Stimulated activated CD4-positive, alpha-beta T cell treated with anti-CD3 and anti-CD28 coated beads, TNF-alpha, amount 100 ng/mL, for 4 hours (primary cell): ENCODE data around the gene POU6F2.
"Not testable (repeated sequence)": the region's sequence is repeated elsewhere in the genome, so short reads cannot be mapped to it uniquely, and the experiment has no call there.

ENCODE experiments used
- DNase-seq, 3 experiments: peaks; one replicate each; pipeline ENCODE4 v3.0.0-alpha.2; 2020; ENCODE audit warnings: low read depth in 3 of 3

Gene POU6F2

DNA sequence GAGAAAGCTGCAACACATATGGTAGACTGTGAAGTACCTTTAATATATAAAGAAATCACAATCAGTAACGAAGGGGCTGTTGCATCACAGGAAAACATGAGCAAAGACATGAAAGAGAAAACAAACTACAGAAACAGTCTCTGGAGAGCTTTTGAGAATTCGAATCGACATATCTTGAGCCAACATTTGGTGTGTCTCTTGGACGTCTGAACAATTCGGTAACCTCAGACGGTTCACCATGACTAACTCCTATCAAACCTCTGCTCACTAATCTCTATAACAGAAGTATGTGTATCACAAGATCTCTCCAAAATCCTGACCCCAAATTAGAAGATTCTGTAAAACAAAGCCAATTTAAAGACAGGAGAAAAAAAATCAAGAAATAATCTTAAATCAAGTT lies 326.5 kb downstream of the POU6F2 start:
- no peak for DNase-seq

DNA sequence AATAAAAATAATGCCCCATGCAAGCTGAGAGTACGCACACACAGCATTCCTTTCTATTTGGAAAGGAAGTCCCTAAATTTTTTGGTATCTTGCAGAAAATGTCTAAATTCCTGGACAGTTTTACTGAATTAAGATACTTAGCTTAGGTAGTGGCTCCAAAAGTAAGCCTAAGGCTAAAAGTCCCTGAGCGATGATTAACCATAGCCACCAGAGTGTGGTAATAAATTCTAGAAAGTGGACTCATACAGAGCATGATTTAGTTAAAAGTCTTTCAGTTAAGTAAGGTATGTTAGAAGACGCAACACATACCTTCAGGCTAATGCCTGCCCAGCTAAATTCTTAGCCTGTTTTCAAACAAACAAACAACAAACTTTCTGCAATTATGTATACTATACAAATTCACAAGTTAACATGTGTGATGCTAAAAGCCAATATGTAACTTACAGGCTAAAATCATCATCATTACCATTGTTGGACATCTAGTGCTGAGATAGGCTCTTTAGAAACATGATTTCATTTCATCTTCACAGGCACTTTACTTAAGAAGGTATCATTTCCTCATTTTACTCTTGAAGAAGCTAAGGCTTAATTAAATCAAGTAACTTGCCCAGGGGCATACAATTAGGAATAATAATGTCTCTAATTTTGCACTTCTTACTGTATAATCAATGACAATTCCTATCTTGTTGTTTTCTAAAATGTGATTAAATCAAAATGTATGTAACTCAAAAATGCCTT lies 327.1 kb downstream of the POU6F2 start:
- no peak for DNase-seq

DNA sequence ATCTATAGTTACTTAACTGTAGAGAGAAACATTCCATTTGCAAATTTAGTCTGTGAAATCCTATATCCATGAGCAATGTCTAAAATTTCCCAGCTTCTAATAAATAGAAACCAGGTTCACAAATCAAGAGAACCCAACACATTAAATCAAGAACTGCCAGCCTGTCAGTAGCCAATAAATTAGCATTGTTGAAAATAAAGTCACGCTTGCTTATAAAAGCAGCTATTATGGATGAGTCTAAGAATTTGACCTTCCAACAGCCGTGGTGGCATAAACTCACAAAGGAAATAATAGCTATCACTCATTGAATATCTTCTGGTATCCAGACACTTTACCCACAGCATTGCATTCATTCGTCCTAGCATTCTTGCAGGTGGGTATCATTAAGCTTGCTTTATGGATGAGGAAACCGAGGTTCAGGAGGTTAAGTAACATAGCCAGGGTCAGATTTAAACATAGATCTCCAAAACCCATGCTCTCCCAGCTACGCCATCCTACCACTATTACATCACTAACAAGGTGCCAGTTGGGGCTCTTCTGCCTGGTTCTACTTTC lies 328.4 kb downstream of the POU6F2 start:
- DNase-seq: no peak

DNA sequence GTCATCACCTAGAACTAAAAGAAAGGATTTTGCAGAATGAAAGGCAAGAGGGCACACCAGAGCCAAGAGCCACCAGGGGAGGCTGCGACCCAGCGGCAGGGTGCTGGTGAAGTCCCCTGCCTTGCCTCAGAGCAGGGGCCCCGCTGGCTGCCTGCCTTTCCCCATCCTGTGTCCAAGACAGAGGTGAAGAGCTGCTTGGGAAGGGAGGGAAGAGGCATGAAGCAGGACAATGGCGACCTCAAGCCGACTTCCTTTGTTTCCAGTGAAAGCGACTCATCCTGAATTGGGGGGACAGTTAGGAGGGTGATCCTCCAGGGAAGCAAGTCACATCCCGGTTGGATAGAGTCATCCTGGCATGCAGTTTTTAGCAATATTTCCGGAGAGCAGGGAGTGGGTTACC lies 333.0 kb downstream of the POU6F2 start:
- DNase-seq: no peak

DNA sequence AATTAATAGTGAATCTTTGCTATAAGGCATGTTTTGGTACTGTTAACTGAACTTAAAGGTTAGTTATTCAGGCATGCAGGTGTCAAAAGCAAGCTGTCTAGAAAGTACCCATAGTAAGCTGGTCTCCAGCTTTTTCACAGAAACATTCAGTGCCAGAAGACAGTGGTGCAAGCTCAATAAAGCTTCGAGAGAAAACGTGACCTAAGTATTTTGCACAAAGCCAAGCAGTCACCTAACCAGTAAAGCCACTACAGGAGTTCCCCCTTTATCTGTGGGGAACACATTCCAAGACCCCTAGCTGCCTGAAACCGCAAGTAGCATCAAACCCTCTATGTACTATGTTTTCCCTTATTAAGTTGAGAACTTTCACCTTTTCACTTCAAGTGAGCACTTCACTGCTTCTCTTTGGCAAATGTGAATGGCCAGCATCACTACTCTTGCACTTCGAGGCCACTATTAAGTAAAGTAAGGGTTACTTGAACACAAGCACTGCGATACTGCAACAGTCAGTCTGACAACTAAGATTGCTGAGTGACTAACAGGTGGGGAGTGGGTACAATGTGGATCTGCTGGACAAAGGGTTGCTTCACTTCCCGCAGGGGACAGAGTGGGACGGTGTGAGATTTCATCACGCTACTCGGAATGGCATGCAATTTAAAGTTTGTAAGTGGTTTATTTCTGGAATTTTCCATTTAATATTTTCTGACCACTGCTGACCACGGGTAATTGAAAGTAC lies 334.7 kb downstream of the POU6F2 start:
- DNase-seq: no peak

DNA sequence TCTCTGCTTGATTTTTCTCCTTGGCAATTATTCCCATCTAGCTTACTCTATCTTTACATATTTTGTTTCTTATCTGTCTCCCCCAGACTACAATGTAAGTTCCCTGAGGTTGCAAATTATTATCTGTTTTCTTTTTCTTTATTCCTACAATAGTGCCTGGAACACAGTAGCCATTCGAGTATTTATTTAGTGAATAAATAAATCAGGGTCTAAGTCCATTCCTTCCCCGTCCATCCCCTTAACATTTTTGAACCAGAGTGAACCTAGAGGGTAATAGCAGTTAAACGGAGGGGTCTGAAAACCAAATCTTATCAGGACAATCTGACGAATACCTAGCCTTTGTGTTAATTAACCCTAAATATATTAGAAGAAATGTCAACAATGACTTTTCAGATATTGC lies 335.7 kb downstream of the POU6F2 start:
- no peak for DNase-seq

DNA sequence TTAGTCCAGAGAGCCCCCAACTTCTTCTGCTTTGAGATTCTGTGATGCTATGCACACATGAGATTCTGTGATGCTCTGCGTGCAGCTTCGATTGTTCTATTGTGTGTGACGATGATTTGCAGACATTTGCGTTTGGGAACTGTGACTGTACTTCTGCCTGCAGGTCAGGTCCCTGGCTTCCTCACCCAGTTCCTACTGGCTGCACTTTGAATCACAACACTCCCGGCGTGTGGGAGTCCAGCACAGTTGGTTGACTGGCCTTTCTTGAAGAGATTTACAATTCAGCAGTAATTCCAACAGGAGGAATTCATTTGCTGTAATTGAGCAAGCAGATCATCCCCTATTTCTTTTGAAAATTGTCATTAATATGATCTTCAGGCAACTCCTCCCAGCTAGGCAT lies 336.3 kb downstream of the POU6F2 start:
- no peak for DNase-seq

DNA sequence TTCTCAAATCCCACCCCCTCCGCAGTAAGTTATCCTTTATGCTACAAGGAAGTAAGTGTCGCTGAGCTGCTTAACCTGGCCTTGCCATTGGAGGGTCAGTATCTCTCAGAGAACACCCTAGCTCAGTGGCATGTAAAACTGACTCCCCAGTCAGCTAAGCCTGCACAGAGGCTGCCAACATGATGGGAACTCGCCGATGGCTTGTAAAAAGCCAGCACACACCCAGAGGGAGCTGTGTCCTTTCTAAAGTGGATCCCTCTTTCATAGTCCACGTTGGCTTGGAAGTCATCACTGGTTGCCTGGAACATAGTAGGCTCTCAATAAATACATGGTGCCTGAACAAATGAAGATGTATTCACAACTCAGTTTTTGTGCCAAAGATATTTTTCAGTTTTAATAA lies 339.4 kb downstream of the POU6F2 start:
- DNase-seq: no peak

DNA sequence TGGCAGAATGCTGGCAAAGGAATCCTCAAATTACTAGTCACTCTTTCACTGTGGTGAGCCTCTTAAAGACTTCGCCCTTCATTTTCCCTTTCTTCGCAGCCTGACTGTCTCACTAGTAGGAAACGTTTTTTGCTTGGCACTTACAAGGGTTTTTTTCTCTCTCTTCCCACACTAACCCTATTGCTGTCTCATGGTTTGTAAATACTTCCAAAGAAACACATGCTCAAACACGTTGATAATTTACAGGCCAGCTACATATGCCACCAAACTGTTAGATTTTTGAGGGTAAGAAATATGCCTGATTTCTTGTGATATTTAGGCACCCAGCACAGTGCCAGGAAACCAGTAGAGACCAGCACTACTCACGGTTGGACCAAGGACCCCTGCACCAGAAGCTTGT lies 340.2 kb downstream of the POU6F2 start:
- no peak for DNase-seq

DNA sequence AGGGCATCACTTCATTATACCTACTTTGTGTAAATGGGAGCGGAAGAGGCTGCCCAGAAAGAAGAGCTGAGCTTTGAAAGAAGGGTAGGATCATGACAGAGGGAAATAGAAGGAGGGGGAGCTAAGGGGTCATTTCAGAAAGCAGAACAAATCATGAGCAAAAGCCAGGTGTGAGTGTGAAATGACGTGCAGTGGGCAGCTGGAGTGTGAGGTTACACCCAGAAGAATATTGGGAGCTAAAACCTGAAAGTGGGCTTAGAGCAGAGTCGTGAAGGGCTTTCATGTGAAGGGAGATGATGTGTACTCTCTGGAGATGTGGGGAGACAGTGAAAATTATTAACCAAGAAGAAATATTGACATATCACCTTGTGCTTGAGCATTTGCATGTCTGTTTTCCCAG lies 343.5 kb downstream of the POU6F2 start:
- no peak for DNase-seq

DNA sequence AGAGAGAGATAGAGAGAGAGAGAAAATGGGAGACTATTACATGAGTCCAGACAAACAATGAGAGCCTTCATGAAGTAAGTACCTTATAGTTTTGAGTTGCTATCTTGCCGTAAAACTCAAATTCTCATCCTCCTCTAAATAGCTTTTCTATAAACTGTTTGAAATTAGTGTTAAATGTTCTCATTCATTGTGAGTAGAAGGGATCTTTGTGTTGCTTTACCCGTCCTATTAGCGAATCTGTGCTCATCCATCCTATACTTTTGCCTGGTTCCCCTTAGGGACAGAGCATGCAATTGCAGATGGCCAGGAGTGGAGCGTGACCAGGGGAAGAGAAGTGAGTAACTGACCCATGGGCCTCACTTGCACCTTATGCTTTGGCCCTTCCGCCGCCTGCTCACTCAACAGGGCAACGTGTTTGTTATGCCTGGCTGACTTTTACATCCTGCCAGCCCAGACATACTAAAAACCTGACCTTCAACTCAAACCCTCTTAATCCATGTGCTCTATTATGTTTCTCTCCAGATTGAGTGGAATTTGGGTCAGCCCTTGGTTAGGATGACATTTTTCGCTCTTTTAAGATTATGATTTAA lies 344.3 kb downstream of the POU6F2 start:
- no peak for DNase-seq

DNA sequence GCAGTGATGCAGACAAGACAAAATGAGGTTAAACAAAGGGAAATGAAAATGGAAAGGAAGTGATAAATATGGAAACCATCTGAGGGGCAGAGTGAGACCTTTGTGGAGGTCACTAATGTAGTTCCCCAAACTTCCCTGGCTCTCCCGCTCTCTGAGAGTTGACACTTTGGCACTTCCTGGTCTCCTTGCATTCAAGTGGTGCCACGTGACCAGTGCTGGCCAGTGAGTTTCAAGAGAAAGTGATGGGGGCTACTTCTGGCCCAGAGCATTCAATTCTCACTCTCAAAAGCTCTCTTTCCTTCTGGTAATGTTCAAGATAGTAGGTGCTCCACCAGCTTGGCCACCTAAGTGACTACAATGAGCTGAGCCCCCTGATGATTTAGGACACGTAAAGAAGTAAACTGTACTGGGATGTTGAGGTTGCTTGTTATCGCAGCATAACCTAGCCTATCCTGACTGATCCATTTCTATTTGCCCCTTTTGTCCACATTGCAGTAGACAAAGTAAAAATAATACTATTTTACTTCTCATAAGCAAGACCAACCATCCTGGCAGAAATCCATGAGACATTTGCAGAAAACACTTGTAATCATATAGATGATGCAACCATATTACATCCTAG lies 346.5 kb downstream of the POU6F2 start:
- no peak for DNase-seq

DNA sequence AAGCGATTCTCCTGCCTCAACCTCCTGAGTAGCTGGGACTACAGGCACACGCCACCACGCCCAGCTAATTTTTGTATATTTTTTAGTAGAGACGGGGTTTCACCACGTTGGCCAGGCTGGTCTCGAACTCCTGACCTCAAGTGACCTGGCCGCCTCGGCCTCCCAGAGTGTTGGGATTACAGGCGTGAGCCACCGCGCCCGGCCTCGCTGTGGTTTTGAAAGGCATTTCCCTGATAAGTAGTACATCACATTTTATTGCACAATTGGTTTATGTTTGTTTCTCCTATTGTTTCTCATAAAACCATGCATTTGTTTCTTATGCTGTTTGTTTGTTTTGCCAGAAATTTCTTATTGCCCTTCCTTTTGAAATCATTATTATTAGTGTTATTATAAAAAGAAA lies 353.9 kb downstream of the POU6F2 start:
- not testable (repeated sequence) for DNase-seq

DNA sequence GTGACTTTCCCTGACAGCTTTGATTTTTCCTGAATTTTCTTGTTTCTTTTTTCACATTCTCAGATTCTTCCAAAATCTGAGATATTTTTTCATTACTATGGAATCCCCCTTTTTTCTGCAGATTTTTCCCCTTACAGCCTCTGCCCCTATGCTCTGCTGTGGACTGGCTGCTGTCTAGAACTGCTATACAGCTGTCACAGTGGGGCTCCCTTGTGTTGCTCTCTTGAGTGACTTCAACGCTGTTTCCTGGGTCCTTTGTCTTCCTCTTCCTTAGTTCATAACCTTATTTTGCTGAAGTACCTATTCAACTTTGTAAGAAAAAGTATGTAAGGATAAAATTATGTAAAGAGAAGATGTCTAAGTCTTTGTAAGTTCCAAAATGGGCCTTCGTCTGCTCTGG lies 354.4 kb downstream of the POU6F2 start:
- no peak for DNase-seq

DNA sequence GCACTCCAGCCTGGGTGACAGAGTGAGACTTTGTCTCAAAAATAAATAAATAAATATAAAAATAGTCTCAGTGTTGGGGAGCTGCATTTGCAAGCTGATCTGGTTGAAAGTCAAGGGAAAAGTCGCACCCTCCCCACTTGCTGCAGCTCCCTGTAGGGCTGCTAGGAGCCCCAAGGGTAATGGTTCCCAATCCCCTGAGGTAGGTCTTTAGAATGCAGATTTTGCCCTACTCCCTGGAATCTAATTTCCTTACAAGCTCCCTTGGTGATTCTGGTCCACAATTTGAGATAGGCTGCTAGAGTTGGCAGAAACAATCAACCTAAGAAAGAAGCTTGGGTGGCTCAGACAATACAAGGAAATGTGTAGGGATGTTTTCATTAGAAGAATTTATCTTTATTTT lies 356.0 kb downstream of the POU6F2 start:
- no peak for DNase-seq

DNA sequence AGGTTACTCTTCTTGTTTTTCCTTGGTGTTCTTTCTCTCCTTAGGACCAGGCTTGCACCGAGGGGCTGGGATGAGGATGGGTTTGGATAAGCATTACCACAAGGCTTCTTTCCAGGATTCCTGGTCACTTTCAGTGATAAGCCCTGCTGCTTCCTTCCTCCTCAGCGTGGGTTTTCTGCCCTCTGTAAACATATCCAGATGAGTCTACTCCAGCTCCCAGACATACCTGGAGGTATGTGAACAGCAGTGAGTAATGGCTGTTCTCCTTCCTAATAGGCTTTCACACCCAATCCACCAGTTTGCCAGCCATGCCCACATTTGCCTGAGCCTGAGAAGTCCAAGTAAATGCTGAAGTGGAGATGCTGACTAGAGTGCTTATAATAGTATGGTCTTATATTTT lies 358.7 kb downstream of the POU6F2 start:
- no peak for DNase-seq

DNA sequence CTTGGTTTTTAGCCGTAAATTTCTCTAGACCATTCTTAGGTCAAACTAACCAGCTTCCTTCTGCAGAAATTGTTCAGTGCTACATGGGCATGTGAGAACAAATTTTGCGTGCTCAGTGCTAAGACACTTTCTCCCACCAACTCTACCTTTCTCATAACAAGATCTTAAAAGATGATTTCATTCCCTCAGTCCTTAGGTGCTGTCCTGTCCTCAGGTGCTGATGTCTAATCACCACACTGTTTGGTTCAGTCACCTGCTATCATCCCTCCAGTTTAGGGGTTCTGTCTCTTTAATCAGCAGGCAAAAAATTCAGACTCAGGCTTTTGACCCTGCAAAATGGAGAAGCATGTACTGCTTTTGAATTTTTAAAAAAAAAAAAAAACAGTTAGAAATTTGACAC lies 361.0 kb downstream of the POU6F2 start:
- DNase-seq: no peak

DNA sequence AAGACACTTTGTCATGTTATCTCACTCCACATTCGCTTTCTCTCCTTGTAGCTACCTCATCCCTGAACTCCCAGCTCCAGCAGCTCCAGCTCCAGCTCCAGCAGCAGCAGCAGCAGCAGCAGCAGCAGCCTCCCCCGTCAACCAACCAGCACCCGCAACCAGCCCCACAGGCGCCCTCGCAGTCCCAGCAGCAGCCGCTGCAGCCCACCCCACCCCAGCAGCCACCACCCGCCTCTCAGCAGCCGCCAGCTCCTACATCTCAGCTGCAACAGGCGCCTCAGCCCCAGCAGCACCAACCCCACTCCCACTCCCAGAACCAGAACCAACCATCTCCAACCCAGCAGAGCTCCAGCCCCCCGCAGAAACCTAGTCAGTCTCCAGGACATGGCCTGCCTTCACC lies 361.9 kb downstream of the POU6F2 start:
- DNase-seq: no peak

DNA sequence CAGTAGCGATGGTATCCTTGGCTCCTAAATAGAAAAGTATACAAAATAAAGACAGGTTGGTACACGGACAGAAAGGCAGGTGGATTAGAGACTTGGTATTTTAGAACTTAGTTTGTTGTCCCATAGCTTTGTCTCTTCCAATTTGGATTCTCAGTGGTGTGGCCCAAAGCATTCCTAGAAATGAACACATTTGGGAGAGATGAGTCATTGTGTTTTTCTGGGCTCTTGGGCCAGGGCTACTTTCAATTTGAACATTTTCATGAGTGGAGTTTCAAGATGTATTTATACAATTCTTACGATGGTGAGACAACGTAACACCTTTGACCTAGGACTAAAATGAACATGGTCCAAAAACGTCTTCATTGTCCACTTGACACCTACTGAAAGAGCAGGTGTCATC lies 363.4 kb downstream of the POU6F2 start:
- no peak for DNase-seq

DNA sequence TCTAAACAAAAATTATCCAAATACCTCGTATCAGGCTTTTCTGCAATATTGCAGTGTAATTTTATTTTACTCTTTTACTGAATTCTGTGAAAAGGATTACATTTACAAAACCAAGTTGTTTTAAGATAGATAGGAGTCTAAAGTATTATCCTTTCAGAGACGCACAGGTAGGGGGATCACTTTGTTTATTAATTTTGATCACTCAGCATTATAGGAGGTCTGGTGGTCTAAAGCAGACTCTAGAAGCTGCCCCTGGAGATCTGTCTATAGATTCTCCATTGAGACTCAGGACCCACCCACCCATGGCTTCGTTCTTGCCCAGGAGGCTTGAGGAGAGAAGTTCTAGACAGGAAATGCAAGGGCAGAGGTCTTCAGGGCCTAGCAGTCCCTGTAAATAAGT lies 365.1 kb downstream of the POU6F2 start:
- DNase-seq: no peak

DNA sequence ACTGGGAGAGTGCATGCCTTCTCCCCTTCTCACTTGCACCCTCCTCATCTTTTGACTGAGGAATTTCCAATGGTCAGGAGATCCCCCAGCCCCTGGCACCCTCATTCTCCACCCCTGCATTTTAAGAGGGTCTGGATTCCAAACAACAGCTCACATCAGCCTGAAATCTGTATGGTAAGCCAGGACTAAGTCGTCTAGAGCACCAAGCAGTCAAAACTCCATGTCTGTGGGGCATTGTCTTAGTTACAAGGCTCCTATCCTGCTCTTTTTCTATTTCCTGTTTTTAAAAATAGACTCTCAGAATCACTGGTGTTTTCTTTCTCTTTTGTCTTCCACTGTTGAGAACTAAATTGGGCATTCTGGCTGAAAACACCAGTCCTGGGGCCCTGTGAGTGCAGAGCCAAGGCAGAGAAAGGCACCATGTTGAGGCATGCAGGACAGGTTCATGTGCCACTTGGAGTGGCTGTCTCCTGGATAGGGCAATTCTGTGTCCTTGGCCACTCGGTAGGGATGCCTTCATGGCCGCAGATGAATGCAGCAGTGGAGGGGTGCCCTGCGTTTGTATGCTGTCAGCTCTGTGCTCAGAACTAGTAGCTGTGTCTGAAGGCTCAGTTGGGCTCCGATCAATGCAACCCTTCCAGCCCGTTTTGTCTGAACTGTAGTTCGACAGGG lies 371.9 kb downstream of the POU6F2 start:
- no peak for DNase-seq
